Measurements from ENCODE around the gene PURB.

DNA sequence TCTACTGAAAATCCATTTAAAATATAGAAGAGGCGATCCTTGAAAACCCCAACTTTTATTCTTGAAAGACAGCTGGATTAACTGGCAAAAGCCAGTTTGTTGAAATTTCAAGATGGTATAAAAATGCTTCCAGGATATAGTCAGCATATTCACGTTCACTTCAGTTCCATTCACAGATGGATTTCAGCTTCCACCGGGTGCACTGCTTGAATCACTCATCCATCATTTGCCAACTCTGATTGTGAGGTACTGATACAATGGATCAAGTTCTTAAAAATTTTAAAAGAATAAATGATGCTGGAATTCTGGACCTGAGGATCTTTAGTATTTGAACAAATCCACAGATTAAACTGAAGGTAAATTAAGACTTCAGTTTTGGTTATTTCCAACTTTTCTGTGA lies 2.4 kb downstream of the PURB start:
- TF ChIP-seq, protein P1, sequence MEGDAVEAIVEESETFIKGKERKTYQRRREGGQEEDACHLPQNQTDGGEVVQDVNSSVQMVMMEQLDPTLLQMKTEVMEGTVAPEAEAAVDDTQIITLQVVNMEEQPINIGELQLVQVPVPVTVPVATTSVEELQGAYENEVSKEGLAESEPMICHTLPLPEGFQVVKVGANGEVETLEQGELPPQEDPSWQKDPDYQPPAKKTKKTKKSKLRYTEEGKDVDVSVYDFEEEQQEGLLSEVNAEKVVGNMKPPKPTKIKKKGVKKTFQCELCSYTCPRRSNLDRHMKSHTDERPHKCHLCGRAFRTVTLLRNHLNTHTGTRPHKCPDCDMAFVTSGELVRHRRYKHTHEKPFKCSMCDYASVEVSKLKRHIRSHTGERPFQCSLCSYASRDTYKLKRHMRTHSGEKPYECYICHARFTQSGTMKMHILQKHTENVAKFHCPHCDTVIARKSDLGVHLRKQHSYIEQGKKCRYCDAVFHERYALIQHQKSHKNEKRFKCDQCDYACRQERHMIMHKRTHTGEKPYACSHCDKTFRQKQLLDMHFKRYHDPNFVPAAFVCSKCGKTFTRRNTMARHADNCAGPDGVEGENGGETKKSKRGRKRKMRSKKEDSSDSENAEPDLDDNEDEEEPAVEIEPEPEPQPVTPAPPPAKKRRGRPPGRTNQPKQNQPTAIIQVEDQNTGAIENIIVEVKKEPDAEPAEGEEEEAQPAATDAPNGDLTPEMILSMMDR (IDR thresholded peaks at IDR 0.05): no peak
- no peak for TF ChIP-seq EP300 (IDR thresholded peaks at IDR 0.05; ENCODE audit: borderline replicate concordance in 1 of 2, low read depth in 1 of 2, low read length in 1 of 2)
- TF ChIP-seq TAF1 (IDR thresholded peaks at IDR 0.05; ENCODE audit: borderline replicate concordance, low read depth, low read length): no peak

Data from SK-N-SH (cell line).